ENCODE results near the gene PRKCZ.

The PRKCZ gene

GRCh38 chr1:2046953-2047748 lies 3.1 kb upstream of the PRKCZ start:
- no peak for DNase-seq

- no peak for DNase-seq
Measured at GRCh38 chr1:2047749-2048729, 2.2 kb upstream of the PRKCZ start.

- DNase-seq = no peak
Measured at GRCh38 chr1:2049225-2049717, 940 bp upstream of the PRKCZ start.

DNA sequence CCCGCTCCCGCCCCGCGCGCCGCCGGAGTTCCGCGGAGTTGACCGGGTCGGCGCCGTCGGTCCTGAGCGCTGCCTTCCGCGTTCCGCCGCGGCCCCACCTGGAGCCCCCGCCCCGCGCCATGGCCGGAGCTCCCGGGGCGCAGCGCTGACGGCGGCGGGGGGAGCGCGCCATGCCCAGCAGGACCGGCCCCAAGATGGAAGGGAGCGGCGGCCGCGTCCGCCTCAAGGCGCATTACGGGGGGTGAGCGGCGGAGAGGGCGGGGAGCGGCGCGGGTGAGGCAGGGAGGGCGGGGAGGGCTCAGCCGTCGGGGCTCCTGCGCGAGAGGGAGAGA lies 216 bp downstream of the PRKCZ start:
- no peak for DNase-seq

DNA sequence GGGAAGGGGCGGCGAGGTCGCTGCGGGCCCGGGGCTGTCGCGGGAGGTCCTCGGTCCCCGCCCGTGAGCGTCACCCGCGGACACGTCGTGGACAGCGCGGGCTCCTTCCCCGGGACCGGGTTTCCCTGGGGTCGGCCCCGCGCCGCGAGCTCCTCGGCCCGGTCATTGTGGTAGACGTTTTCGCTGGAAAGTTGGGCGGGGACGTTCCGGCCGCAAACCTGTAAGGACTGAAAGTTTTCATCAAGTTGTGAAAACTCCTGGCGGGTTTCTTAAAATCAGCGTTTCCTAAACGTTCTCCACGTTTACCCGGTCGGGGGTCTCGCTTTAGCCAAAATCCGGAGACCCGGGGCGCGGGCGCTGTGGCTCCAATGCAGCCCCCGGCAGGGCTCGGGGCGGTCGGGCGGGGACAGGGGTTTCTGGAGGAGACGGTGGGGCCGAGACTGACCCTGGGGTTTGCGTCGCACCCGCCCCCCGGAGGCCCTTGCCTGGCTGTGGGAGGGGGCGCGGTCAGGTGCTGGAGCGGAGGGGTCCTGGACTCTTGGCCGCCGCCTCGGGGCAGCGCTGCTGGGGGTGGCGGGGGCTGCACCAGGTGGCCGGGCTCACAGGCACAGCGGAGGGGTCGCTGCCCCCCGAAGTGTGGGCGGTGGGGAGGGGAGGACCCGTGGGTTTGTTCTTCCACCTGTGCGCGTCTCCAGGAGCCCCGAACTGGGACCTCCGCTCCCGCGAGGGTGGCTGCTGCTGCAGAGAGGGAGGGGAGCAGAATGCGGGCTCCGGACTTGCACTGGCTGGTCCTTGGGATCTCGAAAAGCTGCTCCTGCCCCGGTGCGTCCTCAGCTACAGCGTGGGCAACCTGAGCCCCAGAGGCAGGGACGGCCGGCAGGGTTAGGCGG lies 827 bp downstream of the PRKCZ start:
- no peak for DNase-seq

DNA sequence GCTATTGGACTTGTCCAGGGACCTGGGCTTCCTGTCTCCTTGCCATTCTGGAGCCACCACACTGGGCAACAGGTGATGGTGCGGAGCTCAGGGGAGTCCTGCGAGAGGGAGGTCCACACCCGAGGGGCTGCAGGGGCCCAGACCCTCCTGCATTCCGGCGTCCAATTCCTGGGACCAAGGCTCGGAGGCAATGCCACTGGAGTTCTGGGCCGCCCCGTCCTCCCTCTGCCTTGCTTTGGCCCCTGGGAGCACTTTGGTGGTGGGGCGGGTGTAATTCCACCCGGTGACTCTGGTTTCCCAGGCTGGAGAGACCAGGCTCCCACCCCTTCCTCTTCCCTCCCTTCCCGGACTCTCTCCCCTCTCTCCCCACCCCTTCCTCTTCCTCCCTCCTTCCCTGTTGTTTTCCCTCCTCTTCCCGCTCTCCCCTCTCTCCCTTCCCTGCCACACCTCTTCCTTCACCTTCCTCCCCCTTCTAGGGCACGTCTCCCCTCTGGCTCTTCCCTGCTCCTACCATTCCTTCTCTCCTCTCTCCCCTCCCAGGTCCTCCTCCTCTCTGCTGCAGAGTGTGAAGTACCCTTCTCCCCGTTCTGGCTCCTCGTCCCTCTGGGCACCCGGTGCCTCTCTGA lies 2.0 kb downstream of the PRKCZ start:
- no peak for DNase-seq

DNA sequence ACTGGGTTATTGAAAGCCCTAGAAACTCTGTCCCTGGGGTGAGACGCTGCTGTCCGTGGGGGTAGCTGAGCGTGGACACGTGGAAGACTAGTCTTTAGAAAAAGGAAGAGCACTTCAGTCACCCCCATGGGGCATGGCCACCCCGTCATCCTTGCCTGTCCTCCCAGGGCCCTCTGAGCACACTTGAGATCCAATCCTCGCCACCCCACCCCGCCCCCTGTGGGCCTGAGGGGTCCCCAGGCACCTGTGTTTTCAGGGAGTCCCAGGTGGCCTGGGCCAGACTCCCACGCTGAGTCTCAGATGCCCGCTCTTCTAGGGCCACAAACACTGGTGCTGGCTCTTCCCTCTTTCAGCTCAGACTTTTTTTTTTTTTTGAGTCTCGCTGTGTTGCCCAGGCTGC lies 2.5 kb downstream of the PRKCZ start:
- DNase-seq = no peak

DNA sequence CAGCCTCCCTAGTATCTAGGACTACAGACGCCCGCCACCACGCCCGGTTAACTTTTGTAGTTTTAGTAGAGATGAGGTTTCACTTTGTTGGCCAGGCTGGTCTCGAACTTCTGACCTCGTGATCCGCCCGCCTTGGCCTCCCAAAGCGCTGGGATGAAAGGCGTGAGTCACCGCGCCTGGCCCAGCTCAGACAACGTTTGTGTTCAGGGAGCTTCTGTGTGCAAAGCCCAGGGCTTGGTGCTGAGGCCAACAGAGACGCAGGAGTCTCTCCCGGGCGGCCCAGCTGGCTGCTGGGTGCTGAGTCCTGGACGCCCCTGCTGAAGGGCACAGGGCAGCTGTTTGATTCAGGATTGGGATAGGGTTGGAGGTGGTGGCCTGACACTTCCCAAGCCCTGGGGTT lies 3.0 kb downstream of the PRKCZ start:
- DNase-seq = no peak

DNA sequence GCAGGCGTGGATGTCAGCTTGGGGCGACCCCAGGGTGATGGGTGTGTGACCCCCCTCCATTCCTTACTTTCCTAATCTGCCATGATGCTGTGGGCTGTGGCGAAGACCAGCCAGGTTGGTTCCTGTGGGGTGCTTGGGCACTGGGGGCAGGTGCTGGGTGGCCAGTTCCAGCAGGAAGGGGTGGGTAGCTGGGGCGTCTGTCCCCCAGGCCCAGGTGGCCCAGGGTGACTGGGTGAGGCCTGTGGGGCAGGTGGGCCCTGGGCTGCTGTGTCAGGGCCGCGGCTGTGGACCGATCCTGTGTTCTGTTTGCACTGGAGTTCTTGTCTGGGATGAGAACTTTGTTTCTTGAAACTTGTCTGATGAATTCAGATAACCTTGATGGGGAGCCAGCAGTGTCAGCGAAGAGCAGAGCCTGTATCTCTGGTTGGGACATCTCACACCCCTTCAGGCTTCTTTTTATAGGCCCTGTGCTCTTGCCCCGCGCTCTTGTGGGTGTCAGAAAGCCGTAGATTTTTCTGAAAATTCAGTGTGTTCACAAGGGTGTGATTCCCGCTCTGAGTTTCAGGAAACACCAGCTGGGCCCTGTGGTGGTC lies 3.7 kb downstream of the PRKCZ start:
- DNase-seq = no peak

GRCh38 chr1:2054560-2054959 lies 4.3 kb downstream of the PRKCZ start:
- DNase-seq = no peak

- no peak for DNase-seq
Measured at GRCh38 chr1:2055911-2056575, 5.8 kb downstream of the PRKCZ start.

DNA sequence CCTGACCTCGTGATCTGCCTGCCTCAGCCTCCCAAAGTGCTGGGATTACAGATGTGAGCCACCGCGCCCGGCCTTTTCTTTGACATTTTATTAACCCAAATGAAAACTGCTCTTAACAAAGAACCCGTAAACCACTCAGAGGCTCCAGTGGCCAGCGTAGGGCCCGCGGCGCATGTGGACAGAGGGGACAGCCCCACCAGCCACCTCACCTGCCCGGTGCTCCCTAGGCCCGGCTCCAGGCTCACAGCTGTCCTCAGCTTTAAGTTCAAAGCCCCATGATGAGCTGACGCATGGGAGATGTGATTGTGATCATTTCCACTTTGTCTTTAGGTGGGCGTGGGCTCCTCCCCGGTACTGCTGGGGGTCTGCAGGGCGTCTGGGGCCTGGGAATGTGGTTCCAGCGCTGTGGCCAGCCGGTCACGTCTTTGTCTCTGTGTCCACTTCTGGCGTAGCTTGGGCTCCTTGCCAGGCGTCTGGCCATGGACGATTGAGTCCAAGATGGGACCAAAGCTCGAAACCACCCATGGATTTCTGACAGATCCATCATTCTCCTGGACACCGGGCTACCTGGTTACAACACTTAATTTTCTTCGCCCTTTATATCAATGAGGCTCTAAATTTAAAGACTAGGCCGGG lies 6.9 kb downstream of the PRKCZ start:
- DNase-seq = no peak

DNA sequence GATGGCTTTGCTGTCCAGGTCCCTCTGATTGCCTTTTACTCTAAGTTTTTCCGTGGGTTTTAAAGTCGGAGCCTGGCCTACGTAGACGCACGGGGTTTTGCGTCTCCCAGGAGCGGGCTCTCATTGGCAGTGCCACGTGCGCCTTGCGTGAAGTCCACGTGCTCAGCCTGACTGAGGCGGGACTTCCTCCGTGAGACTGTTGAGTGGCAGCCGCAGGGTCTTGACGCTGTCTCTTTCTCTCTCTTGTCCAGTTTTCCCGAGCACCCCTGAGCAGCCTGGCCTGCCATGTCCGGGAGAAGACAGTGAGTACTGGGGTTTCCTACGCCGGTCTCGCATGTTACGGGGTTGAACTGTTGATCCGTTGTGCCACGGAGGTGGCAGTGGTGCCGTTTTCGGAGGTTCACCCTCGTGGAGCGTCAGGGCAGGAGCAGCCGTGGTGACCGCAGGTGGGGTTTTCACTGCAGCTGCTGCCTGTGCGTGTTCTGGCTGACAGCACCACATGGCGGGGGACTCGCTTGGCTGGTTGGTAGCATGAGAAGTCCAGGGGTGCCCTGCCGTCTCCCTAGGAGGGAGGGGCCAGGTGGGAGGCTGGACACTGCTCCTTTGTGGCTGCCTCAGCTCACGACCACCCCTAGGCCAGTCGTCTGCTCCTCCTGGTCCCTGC lies 9.2 kb downstream of the PRKCZ start:
- DNase-seq = no peak

GRCh38 chr1:2060072-2060471 lies 9.9 kb downstream of the PRKCZ start:
- no peak for DNase-seq

DNA sequence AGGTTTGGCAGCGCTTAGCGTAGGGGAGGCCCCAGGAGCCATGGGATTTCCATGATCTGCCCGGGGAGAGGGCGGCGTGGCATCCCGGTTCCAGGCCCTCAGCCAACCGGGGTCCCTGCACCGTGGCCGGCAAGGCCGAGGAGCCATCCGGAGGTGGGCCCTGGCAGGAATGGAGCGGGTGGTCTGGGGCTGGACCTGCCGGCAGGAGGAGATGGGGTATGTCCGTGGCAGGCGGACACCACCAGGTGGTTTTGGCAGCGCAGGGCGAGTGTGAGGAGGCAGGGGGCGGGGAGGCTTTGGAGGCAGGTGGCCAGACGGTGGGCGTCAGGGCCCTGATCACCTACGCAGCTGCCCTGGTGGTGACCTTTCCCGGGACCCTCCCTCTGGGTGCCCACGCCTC lies 10.3 kb downstream of the PRKCZ start:
- DNase-seq = no peak

DNA sequence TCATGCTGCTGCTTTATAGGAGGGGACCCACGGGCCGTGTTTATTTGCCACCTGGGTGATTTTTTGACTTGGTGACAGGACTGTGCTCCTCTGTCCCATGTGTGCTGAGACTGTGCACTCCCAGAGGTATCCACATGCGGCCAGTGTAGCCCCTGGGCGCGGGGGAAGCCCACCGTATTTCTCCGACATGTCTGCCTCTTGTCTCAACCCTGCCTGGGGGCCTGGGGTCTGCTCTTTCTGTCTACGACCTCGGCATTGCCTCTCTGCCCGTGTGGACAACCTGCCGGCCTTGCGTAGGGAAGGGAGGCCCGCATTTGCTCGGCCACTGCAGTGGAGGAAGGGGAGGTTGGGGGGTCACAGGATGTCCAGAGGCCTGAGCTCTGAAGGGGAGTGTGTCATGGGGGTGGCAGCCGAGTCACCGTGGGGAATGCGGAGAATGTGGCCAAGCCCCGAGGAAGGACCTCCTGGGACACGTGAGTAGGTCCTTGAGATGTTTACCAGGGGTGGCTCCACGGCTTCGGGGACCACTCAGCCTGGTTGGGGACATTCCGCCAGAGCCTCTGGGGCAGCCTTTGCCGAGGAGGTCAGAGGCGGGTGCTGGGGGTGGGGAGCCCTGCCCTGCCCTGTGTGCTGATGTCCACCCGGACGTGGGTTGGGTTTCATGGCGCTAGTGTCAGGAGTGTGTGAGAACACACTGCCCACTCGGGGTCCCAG lies 11.0 kb downstream of the PRKCZ start:
- DNase-seq = no peak

GRCh38 chr1:2065699-2066098 lies 15.5 kb downstream of the PRKCZ start:
- no peak for DNase-seq

DNA sequence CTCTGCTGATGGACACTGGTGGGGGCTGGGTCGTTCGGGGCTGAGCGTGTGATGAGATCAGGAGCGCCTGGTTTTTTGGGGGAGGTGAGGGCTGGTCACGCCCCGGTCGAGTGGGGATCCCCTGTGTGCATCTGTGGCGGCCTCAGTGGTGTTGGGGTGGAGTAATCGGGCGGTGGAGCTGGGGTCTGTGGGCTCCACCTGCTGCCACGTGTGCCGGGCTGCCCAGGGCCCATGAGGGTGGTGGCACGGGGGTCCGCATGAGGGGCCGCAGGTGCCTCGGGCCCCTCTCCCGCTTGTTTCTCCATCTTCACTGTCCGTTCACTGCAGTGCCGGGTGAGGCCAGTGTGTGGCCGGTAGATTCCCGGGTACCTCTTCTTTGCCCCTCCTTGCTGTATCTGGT lies 17.2 kb downstream of the PRKCZ start:
- no peak for DNase-seq

- DNase-seq = no peak
Measured at GRCh38 chr1:2067981-2068380, 17.8 kb downstream of the PRKCZ start.

GRCh38 chr1:2068951-2069350 lies 18.7 kb downstream of the PRKCZ start:
- DNase-seq = no peak
